Stimulated activated CD8-positive, alpha-beta memory T cell treated with anti-CD3 and anti-CD28 coated beads, Interleukin-7, amount 100 ng/mL, for 1 hour (primary cell): ENCODE data around the gene SAYSD1.
"Not testable (repeated sequence)": the region's sequence is repeated elsewhere in the genome, so short reads cannot be mapped to it uniquely, and the experiment has no call there.

Experiments
- DNase-seq, 2 donors: peaks; one replicate each; pipeline ENCODE4 v3.0.0-alpha.2; 2020; ENCODE audit warnings: low read depth in 2 of 2

SAYSD1 gene

GRCh38 chr6:39114704-39115599, at the start of gene SAYSD1:
Gene SAYSD1 (minus strand): TSS chr6:39115186. CDS start chr6:39115089, 97 bp downstream.
- DNase-seq, result peak; percentile 83 to 84

- no peak for DNase-seq
These were observed 42.5 kb upstream of the SAYSD1 start for GRCh38 chr6:39157511-39157910.

GRCh38 chr6:39156801-39157200, 41.8 kb upstream of the SAYSD1 start:
- DNase-seq, result no peak

- no peak for DNase-seq
These were observed 39.7 kb upstream of the SAYSD1 start for GRCh38 chr6:39154705-39155104.

- no peak for DNase-seq
These were observed 38.9 kb upstream of the SAYSD1 start for GRCh38 chr6:39153766-39154397.

GRCh38 chr6:39152262-39152661, 37.3 kb upstream of the SAYSD1 start:
- DNase-seq, result no peak

GRCh38 chr6:39151211-39151610, 36.2 kb upstream of the SAYSD1 start:
- DNase-seq, result no peak

GRCh38 chr6:39144481-39145173, 29.6 kb upstream of the SAYSD1 start:
- no peak for DNase-seq

GRCh38 chr6:39143238-39143930, 28.4 kb upstream of the SAYSD1 start:
- DNase-seq, result peak in 1 of 2 donors; percentile 4

- no peak for DNase-seq
These were observed 25.7 kb upstream of the SAYSD1 start for GRCh38 chr6:39140556-39141167.

- no peak for DNase-seq
These were observed 22.3 kb upstream of the SAYSD1 start for GRCh38 chr6:39137245-39137644.

GRCh38 chr6:39136207-39136606, 21.2 kb upstream of the SAYSD1 start:
- DNase-seq, result not testable (repeated sequence)

- not testable (repeated sequence) for DNase-seq
These were observed 19.8 kb upstream of the SAYSD1 start for GRCh38 chr6:39134761-39135160.

- no peak for DNase-seq
These were observed 15.7 kb upstream of the SAYSD1 start for GRCh38 chr6:39130691-39131090.

GRCh38 chr6:39128832-39129231, 13.8 kb upstream of the SAYSD1 start:
- DNase-seq, result no peak

GRCh38 chr6:39128106-39128505, 13.1 kb upstream of the SAYSD1 start:
- DNase-seq, result no peak

GRCh38 chr6:39124114-39124513, 9.1 kb upstream of the SAYSD1 start:
- no peak for DNase-seq

- DNase-seq, result no peak
These were observed 3.9 kb upstream of the SAYSD1 start for GRCh38 chr6:39118921-39119320.

- DNase-seq, result no peak
These were observed 640 bp downstream of the SAYSD1 start for GRCh38 chr6:39114388-39114703.

GRCh38 chr6:39113788-39114187, 1.2 kb downstream of the SAYSD1 start:
- DNase-seq, result no peak

- no peak for DNase-seq
These were observed 3.7 kb downstream of the SAYSD1 start for GRCh38 chr6:39111280-39111679.
